Ovary (tissue), 9 donors: Measurements from ENCODE around the gene HEMGN. TPM values are rescaled to one million over a fixed set of nuclear protein-coding genes. Genes with fewer than 3 reads are reported as not detected.

Source experiments
- DNase-seq, 5 donors: peaks; one replicate each; pipeline ENCODE4 v3.0.0-alpha.2; 2019 to 2020
- H3K27ac ChIP-seq, 2 donors: fragments of 200-600 bp; one replicate each; pipeline versions ENCODE4 v1.5.1 to v1.8.0; 2019 to 2022
- H3K27me3 ChIP-seq: fragments of 200-600 bp; one replicate; pipeline ENCODE4 v1.8.0; 2022
- H3K36me3 ChIP-seq: fragments of 200-600 bp; sonication (generic); one replicate; pipeline ENCODE4 v1.5.1; 2019
- H3K4me1 ChIP-seq: one replicate; pipeline ENCODE4 v1.8.1; 2013; ENCODE audit warnings: mild to moderate bottlenecking, moderate library complexity; ENCODE audit not compliant: insufficient read depth
- H3K4me3 ChIP-seq: fragments of 200-600 bp; sonication (generic); one replicate; pipeline ENCODE4 v1.5.1; 2017
- H3K9me3 ChIP-seq, 2 donors: fragments of 200-600 bp in 1 of 2; sonication (generic) in 1 of 2; one replicate each; pipeline versions ENCODE4 v1.5.1 to v1.8.1; 2013 to 2019; ENCODE audit warnings: mild to moderate bottlenecking in 1 of 2, moderate library complexity in 1 of 2
- EP300 ChIP-seq: sonication (generic); formaldehyde crosslinking; IDR thresholded peaks from one replicate; pipeline ENCODE4 v1.6.1; 2017; ENCODE audit warnings: antibody characterized with exemption
- POLR2A ChIP-seq: fragments of 450-650 bp; IDR thresholded peaks from one replicate; pipeline ENCODE4 v1.6.1; 2017; ENCODE audit warnings: antibody characterized with exemption, mild to moderate bottlenecking, moderate library complexity
- WGBS, 3 donors: extraction: QIAGEN DNeasy Blood & Tissue Kit in 1 of 3; methylation state at CpG; one replicate each; pipeline versions ENCODE4 v1.1.5 to v1.1.7; 2013 to 2017; 5-methylcytosine and 5-hydroxymethylcytosine counted together
- intact Hi-C, 4 donors: fragments of 100-400 bp; cut with DNase I; formaldehyde crosslinking; loops; one replicate each; pipeline versions ENCODE4 v1.11.0 to v1.15.1; 2022 to 2023
- polyA plus RNA-seq, 2 donors: library from polyadenylated mRNA; stranded (reverse); fragments of 200-250 nt in 1 of 2; fragments of 350-450 nt in 1 of 2; fragmentation: Illumina TruSeq in 1 of 2; extraction: RNeasy Lipid Tissue Mini Kit (QIAGEN cat#74804) in 1 of 2; gene quantifications; one replicate each; pipeline ENCODE4 v1.2.3, GENCODE V29; 2013 to 2014
- total RNA-seq, 7 donors: library from RNA; depleted of rRNA in 2 of 7; stranded (reverse); fragments of >200 nt in 2 of 7; fragmentation: NEBNext Ultra II Directional in 3 of 7; extraction: Animal tissue kit (Norgen Biotek cat#: 25700) in 3 of 7; gene quantifications; one replicate each; pipeline versions ENCODE4 v1.1.0 to v1.2.4, GENCODE V29; 2016 to 2023
- TF ChIP-seq, protein P1 (sequence below), 3 donors: fragments of 450-650 bp in 2 of 3; fragments of 200-600 bp in 1 of 3; IDR thresholded peaks; one replicate each; pipeline versions ENCODE4 v1.5.1 to v1.8.0; 2016 to 2022; ENCODE audit warnings: antibody characterized with exemption in 3 of 3, mild to moderate bottlenecking in 1 of 3
- donor health status: DM: no; HTN: no; CAD: no; lungs with moderate emphysema.
- donor health status: DM: no; HTN: no; CAD: no.
- donor health status: Bipolar disorder and iron deficiency.
- donor health status: DM: yes; HTN: yes; CAD: no.
- donor health status: DM: no; HTN: no; CAD: no.
- donor health status: DM: yes; HTN: yes; CAD: no.

The HEMGN gene
- total and polyA plus RNA-seq, 9 donors = 0.10 to 0.53 TPM; not detected in 7

DNA sequence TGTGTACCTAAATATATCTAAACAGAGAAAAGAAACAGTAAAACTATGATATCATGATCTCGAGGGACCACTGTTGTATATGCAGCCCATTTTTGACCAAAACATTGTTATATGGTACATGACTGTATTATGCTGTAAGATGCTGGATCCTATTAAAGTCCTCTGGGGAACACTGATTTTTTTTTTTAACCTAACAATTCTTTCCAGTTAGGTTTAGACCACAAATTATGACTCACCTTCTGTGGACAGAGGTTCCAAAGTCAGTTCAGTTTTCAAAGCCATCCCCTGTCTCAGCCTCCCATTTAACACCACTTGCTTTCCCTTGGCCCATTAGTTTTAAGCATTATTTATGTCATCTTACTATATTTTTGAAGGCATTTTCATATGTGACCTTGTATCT, 42.8 kb downstream of the HEMGN start:
- Histone ChIP-seq H3K27ac (no peak overlapping the region), H3K4me1 (no peaks in the 10 kb centered on the region), H3K36me3 (no peaks in the 10 kb centered on the region), H3K4me3 (no peak overlapping the region), H3K9me3 (no peaks in the 10 kb centered on the region), H3K27me3 (no peaks in the 10 kb centered on the region)
- 83 to 90% (median 89%) methylated on average over 1 of the region's 1 CpG for WGBS, 3 donors
- intact Hi-C loops = no loop called here
- TF ChIP-seq POLR2A (no peak), EP300 (no peak)
- TF ChIP-seq, protein P1, sequence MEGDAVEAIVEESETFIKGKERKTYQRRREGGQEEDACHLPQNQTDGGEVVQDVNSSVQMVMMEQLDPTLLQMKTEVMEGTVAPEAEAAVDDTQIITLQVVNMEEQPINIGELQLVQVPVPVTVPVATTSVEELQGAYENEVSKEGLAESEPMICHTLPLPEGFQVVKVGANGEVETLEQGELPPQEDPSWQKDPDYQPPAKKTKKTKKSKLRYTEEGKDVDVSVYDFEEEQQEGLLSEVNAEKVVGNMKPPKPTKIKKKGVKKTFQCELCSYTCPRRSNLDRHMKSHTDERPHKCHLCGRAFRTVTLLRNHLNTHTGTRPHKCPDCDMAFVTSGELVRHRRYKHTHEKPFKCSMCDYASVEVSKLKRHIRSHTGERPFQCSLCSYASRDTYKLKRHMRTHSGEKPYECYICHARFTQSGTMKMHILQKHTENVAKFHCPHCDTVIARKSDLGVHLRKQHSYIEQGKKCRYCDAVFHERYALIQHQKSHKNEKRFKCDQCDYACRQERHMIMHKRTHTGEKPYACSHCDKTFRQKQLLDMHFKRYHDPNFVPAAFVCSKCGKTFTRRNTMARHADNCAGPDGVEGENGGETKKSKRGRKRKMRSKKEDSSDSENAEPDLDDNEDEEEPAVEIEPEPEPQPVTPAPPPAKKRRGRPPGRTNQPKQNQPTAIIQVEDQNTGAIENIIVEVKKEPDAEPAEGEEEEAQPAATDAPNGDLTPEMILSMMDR (IDR thresholded peaks at IDR 0.05) = no peak
- DNase-seq = no peak

DNA sequence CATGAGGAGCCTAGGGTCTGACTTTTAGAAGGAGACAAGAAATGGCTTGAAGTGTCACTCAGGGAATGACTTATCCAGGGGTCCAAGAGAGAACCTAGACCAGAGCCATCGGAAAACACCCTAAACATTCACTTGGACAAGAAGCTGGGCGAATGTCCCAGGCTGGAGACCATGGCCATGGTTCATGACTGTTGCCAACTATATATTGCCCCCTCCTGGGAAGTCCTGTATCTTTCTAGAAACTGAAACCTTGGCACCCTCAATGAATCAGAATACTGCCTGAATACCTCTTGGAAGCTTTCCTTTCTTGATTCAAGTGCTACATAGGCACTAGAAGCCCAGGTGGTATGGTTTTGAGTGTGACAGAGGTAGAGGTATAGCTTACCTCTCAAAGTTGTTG, 45.6 kb downstream of the HEMGN start:
- intact Hi-C loops = no loop called here
- no peaks in the 10 kb centered on the region for H3K4me1 ChIP-seq
- H3K36me3 ChIP-seq = no peaks in the 10 kb centered on the region
- no peaks in the 10 kb centered on the region for H3K9me3 ChIP-seq
- H3K27me3 ChIP-seq = no peaks in the 10 kb centered on the region
- 74 to 94% (median 89%) methylated on average over 2 of the region's 2 CpGs for WGBS, 3 donors
- DNase-seq = no peak
- no peak overlapping the region for H3K4me3 ChIP-seq
- TF ChIP-seq EP300 (no peak), POLR2A (no peak)
- H3K27ac ChIP-seq = no peak overlapping the region

DNA sequence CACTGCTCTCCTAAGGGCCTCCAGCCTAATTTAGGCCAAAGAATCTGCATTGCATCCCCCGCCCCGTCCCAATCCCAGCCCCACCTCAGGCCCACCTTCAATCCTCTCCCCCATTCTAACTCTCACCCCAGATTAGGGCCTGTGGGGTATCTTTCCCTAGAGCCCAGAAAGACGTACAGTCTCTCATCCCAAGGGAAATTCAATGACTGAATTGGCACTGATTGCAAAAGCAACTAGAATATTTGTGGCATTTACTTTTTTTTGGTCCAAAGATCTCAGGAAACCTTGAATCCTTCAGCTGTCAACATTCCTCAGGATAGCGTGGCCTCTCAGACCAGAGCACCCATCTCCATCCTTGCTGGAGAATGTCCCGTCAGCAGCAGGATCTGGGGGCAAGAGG, 46.2 kb downstream of the HEMGN start:
- intact Hi-C loops = no loop called here
- H3K36me3 ChIP-seq = no peaks in the 10 kb centered on the region
- TF ChIP-seq EP300 (no peak), POLR2A (no peak)
- TF ChIP-seq, protein P1 (IDR thresholded peaks at IDR 0.05) = no peak
- no peaks in the 10 kb centered on the region for H3K27me3 ChIP-seq
- no peak overlapping the region for H3K4me3 ChIP-seq
- no peaks in the 10 kb centered on the region for H3K9me3 ChIP-seq
- H3K4me1 ChIP-seq = no peaks in the 10 kb centered on the region
- no peak overlapping the region for H3K27ac ChIP-seq
- DNase-seq = no peak
- WGBS, 3 donors = 69 to 76% (median 69%) methylated on average over 5 of the region's 5 CpGs

DNA sequence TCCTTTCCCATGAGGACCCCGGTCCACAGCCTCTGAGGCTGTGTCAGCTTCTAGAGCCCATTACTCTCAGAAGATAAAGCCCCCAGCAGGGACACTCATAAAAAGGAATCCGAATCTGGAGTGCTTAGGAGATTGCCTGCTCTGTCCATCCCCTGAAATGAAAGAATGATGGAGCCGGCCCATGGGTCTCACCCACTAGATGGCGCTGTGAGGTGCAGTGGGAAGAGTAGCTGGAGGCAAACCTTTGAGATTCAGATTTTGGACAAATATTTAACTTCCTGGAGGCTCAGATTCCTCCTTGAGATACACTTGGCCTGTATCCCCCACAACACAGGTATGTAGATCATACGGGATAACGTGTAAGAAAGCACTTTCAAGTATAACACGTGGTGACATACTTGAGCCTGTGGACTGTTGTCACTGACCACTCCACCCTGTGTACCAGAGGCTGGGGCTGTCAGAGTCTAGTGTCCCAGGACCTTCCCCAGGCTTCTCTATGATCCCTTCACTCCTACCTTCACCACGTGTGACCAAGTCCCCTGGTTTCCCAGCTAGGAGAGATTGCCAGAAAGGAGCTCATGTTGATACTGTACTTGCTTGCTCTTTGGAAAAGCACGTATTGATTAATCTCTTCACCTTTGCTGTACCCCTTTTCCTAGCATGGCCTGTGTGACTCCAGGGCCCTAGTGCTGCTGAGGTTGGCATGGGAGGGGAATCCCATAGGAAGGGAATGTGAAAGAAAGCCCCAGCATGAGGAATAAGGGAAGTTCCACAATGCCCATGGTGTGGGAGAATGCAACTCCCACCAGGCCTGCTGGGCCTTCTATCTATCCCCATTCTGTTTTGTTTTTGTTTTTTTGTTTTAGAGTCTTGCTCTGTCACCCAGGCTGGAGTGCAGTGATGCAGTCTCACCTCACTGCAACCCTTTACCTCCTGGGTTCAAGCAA, 47.8 kb downstream of the HEMGN start:
- no peaks in the 10 kb centered on the region for H3K4me1 ChIP-seq
- H3K36me3 ChIP-seq = no peaks in the 10 kb centered on the region
- no peaks in the 10 kb centered on the region for H3K27me3 ChIP-seq
- intact Hi-C loops = no loop called here
- no peak overlapping the region for H3K27ac ChIP-seq
- TF ChIP-seq, protein P1 (IDR thresholded peaks at IDR 0.05) = no peak
- TF ChIP-seq EP300 (no peak), POLR2A (no peak)
- WGBS, 3 donors = 30 to 43% (median 35%) methylated on average over 9 of the region's 9 CpGs
- no peak for DNase-seq
- H3K4me3 ChIP-seq = no peak overlapping the region
- H3K9me3 ChIP-seq = no peaks in the 10 kb centered on the region

DNA sequence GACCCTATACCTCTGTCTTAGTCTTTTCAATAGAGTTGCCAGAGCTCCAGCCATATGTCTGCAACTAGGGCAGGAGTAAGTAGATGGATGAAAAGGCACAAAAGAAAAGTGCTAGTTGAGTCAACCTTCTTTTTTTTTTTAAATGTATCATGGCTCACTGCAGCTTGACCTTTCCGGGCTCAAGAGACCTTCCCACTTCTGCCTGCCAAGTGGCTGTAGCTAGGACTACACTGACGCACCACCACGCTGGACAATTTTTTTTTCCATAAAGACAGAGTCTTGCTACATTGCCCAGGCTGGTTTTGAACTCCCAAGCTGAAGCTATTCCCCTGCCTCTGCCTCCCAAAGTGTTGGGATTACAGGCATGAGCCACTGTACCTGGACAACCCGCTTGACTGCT, 57.6 kb downstream of the HEMGN start:
- H3K4me3 ChIP-seq = no peak overlapping the region
- no peaks in the 10 kb centered on the region for H3K9me3 ChIP-seq
- intact Hi-C loops = no loop called here
- no peak overlapping the region for H3K27ac ChIP-seq
- TF ChIP-seq POLR2A = no peak
- TF ChIP-seq, protein P1 (IDR thresholded peaks at IDR 0.05) = no peak
- TF ChIP-seq EP300 = no peak
- no peaks in the 10 kb centered on the region for H3K27me3 ChIP-seq
- no peak for DNase-seq
- 64 to 72% (median 66%) methylated on average over 4 of the region's 4 CpGs for WGBS, 3 donors
- no peaks in the 10 kb centered on the region for H3K36me3 ChIP-seq
- H3K4me1 ChIP-seq = no peaks in the 10 kb centered on the region
